GM23338 (cell line): ENCODE data around the gene SOS2. TPM values are rescaled to one million over a fixed set of nuclear protein-coding genes. Genes with fewer than 3 reads are reported as not detected.

Experiments
- ATAC-seq: fragments of 200-7000 bp; cut with Tn5 transposase; 3 replicates; pipeline ENCODE4 v1.9.1; 2020
- DNase-seq: peaks from one replicate; pipeline ENCODE4 v3.0.0-alpha.2; 2015; ENCODE audit warnings: low spot score
- H2AFZ ChIP-seq: fragments of 200-600 bp; sonication (generic); 2 replicates; pipeline ENCODE4 v1.8.0; 2016; ENCODE audit warnings: antibody characterized with exemption, mild to moderate bottlenecking, moderate library complexity
- H3F3A ChIP-seq: fragments of 200-600 bp; sonication (generic); replicated peaks from 2 replicates; pipeline ENCODE4 v1.8.0; 2017; ENCODE audit warnings: antibody characterized with exemption, mixed run types, low read depth
- H3K27ac ChIP-seq: fragments of 200-600 bp; sonication (generic); 2 replicates; pipeline ENCODE4 v1.6.1; 2016; ENCODE audit warnings: low read depth
- H3K27me3 ChIP-seq: fragments of 200-600 bp; sonication (generic); 2 replicates; pipeline ENCODE4 v1.8.0; 2016; ENCODE audit warnings: mild to moderate bottlenecking, mixed run types, moderate library complexity; ENCODE audit not compliant: insufficient read depth
- H3K36me3 ChIP-seq: fragments of 200-600 bp; sonication (generic); 2 replicates; pipeline ENCODE4 v1.8.0; 2016; ENCODE audit warnings: mild to moderate bottlenecking; ENCODE audit not compliant: insufficient read depth
- H3K4me1 ChIP-seq: fragments of 200-600 bp; sonication (generic); 2 replicates; pipeline ENCODE4 v1.8.0; 2016; ENCODE audit warnings: mild to moderate bottlenecking, moderate library complexity; ENCODE audit not compliant: insufficient read depth
- H3K4me2 ChIP-seq: fragments of 200-600 bp; sonication (generic); 2 replicates; pipeline ENCODE4 v1.7.1; 2017; ENCODE audit warnings: mixed run types
- H3K4me3 ChIP-seq: fragments of 200-600 bp; sonication (generic); 2 replicates; pipeline ENCODE4 v1.6.1; 2016; ENCODE audit warnings: mixed run types
- H3K79me2 ChIP-seq: fragments of 200-600 bp; sonication (generic); replicated peaks from 2 replicates; pipeline ENCODE4 v1.8.0; 2017; ENCODE audit warnings: mild to moderate bottlenecking; ENCODE audit not compliant: insufficient read depth
- H3K9me2 ChIP-seq: fragments of 200-600 bp; sonication (generic); 2 replicates; pipeline ENCODE4 v1.8.0; 2017; ENCODE audit not compliant: insufficient read depth
- H4K20me1 ChIP-seq: fragments of 200-600 bp; sonication (generic); replicated peaks from 2 replicates; pipeline ENCODE4 v1.8.0; 2017; ENCODE audit warnings: mild to moderate bottlenecking; ENCODE audit not compliant: insufficient read depth
- H3K27ac Mint-ChIP-seq: 2 replicates; pipeline ENCODE4 v1.8.0; 2020; ENCODE audit warnings: inconsistent platforms, mild to moderate bottlenecking, moderate library complexity, mixed read lengths
- H3K27me3 Mint-ChIP-seq: 3 replicates; pipeline ENCODE4 v1.8.0; 2022; ENCODE audit warnings: low read depth, mild to moderate bottlenecking, moderate library complexity, mixed read lengths, inconsistent platforms; ENCODE audit not compliant: insufficient read depth, poor library complexity
- H3K36me3 Mint-ChIP-seq: 3 replicates; pipeline ENCODE4 v1.8.0; 2021; ENCODE audit warnings: low read depth, mild to moderate bottlenecking, inconsistent platforms, moderate library complexity, mixed read lengths
- H3K4me1 Mint-ChIP-seq: 3 replicates; pipeline ENCODE4 v1.8.0; 2020; ENCODE audit warnings: mild to moderate bottlenecking, inconsistent platforms, mixed read lengths
- H3K4me3 Mint-ChIP-seq: 3 replicates; pipeline ENCODE4 v1.8.0; 2021; ENCODE audit warnings: moderate library complexity, mild to moderate bottlenecking, inconsistent platforms, mixed read lengths
- H3K9me3 Mint-ChIP-seq: 3 replicates; pipeline ENCODE4 v1.8.0; 2020; ENCODE audit warnings: moderate library complexity, mild to moderate bottlenecking, inconsistent platforms, mixed read lengths
- STAT1 ChIP-seq: IDR thresholded peaks from one replicate; pipeline ENCODE4 v1.6.1; 2016; ENCODE audit warnings: antibody characterized with exemption; ENCODE audit not compliant: unreplicated experiment
- polyA plus RNA-seq: library from polyadenylated mRNA; unstranded; fragments of >200 nt; fragmentation: Nextera tagmentation; extraction: Ambion mirVana; gene quantifications from 2 replicates; pipeline ENCODE4 v1.2.1, GENCODE V29; 2016
- total RNA-seq: library from RNA; depleted of rRNA; stranded (reverse); fragments of >200 nt; shearing (Covaris generic); gene quantifications from 2 replicates; pipeline ENCODE4 v1.2.3, GENCODE V29; 2014
- TF ChIP-seq, protein P1 (sequence below): fragments of 250-450 bp; sonication (Bioruptor Pico); IDR thresholded peaks from 2 replicates; pipeline ENCODE4 v1.5.0; 2020; ENCODE audit warnings: mild to moderate bottlenecking, moderate library complexity
- TF ChIP-seq, protein P2 (sequence below), 2 experiments: fragments of 200-600 bp in 1 of 2; sonication (generic) in 1 of 2; conservative IDR thresholded peaks; 2 replicates each; pipeline versions ENCODE4 v1.5.1 to v1.6.1; 2016 to 2017; ENCODE audit warnings: antibody characterized with exemption in 2 of 2, low read depth in 2 of 2, mild to moderate bottlenecking in 2 of 2, moderate library complexity in 1 of 2

Gene SOS2
- total and polyA plus RNA-seq, 2 experiments from 2014 or later, result 3.5 to 11.4 TPM

DNA sequence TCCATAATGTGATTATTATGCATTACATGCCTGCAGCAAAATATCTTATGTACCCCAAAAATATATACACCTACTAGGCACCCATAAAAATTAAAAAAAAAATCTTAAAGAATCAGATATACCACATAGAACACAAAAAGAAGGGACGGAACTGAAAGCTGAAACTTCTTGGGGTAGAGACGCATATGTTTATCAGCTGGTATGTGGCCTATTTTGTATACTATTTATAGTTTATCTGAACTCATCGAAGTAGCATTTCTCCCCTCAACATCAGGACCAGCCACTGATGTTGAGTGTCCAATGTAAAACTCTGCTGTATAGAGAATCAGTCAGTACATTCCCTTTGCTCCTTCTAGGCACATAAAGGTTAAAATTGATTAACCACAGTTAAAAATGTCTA lies 22.9 kb upstream of the SOS2 start:
- no peak for DNase-seq
- ATAC-seq, result no peak
- Histone ChIP-seq H3K79me2 (no peaks in the 10 kb centered on the region), H3K4me1 (no peaks in the 10 kb centered on the region), H3K27me3 (no peaks in the 10 kb centered on the region), H3K4me2 (no peak overlapping the region), H3K27ac (no peak overlapping the region), H3K4me3 (no peak overlapping the region), H3K36me3 (no peaks in the 10 kb centered on the region; the same call in 1 of the 2 replicates), H3K9me2 (no peaks in the 10 kb centered on the region), H3F3A (no peaks in the 10 kb centered on the region), H4K20me1 (no peaks in the 10 kb centered on the region), H2AFZ (no peak overlapping the region)
- H3K27ac Mint-ChIP-seq, result no peak overlapping the region
- peaks cover 12% of the 10 kb centered on the region for H3K36me3 Mint-ChIP-seq
- H3K9me3 Mint-ChIP-seq, result no peaks in the 10 kb centered on the region
- TF ChIP-seq, protein P1, sequence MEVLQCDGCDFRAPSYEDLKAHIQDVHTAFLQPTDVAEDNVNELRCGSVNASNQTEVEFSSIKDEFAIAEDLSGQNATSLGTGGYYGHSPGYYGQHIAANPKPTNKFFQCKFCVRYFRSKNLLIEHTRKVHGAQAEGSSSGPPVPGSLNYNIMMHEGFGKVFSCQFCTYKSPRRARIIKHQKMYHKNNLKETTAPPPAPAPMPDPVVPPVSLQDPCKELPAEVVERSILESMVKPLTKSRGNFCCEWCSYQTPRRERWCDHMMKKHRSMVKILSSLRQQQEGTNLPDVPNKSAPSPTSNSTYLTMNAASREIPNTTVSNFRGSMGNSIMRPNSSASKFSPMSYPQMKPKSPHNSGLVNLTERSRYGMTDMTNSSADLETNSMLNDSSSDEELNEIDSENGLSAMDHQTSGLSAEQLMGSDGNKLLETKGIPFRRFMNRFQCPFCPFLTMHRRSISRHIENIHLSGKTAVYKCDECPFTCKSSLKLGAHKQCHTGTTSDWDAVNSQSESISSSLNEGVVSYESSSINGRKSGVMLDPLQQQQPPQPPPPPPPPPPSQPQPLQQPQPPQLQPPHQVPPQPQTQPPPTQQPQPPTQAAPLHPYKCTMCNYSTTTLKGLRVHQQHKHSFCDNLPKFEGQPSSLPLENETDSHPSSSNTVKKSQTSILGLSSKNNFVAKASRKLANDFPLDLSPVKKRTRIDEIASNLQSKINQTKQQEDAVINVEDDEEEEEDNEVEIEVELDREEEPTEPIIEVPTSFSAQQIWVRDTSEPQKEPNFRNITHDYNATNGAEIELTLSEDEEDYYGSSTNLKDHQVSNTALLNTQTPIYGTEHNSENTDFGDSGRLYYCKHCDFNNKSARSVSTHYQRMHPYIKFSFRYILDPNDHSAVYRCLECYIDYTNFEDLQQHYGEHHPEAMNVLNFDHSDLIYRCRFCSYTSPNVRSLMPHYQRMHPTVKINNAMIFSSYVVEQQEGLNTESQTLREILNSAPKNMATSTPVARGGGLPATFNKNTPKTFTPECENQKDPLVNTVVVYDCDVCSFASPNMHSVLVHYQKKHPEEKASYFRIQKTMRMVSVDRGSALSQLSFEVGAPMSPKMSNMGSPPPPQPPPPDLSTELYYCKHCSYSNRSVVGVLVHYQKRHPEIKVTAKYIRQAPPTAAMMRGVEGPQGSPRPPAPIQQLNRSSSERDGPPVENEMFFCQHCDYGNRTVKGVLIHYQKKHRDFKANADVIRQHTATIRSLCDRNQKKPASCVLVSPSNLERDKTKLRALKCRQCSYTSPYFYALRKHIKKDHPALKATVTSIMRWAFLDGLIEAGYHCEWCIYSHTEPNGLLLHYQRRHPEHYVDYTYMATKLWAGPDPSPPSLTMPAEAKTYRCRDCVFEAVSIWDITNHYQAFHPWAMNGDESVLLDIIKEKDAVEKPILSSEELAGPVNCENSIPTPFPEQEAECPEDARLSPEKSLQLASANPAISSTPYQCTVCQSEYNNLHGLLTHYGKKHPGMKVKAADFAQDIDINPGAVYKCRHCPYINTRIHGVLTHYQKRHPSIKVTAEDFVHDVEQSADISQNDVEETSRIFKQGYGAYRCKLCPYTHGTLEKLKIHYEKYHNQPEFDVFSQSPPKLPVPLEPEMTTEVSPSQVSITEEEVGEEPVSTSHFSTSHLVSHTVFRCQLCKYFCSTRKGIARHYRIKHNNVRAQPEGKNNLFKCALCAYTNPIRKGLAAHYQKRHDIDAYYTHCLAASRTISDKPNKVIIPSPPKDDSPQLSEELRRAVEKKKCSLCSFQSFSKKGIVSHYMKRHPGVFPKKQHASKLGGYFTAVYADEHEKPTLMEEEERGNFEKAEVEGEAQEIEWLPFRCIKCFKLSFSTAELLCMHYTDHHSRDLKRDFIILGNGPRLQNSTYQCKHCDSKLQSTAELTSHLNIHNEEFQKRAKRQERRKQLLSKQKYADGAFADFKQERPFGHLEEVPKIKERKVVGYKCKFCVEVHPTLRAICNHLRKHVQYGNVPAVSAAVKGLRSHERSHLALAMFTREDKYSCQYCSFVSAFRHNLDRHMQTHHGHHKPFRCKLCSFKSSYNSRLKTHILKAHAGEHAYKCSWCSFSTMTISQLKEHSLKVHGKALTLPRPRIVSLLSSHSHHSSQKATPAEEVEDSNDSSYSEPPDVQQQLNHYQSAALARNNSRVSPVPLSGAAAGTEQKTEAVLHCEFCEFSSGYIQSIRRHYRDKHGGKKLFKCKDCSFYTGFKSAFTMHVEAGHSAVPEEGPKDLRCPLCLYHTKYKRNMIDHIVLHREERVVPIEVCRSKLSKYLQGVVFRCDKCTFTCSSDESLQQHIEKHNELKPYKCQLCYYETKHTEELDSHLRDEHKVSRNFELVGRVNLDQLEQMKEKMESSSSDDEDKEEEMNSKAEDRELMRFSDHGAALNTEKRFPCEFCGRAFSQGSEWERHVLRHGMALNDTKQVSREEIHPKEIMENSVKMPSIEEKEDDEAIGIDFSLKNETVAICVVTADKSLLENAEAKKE, result no peak
- TF ChIP-seq STAT1, result no peak
- TF ChIP-seq, protein P2, sequence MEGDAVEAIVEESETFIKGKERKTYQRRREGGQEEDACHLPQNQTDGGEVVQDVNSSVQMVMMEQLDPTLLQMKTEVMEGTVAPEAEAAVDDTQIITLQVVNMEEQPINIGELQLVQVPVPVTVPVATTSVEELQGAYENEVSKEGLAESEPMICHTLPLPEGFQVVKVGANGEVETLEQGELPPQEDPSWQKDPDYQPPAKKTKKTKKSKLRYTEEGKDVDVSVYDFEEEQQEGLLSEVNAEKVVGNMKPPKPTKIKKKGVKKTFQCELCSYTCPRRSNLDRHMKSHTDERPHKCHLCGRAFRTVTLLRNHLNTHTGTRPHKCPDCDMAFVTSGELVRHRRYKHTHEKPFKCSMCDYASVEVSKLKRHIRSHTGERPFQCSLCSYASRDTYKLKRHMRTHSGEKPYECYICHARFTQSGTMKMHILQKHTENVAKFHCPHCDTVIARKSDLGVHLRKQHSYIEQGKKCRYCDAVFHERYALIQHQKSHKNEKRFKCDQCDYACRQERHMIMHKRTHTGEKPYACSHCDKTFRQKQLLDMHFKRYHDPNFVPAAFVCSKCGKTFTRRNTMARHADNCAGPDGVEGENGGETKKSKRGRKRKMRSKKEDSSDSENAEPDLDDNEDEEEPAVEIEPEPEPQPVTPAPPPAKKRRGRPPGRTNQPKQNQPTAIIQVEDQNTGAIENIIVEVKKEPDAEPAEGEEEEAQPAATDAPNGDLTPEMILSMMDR (conservative IDR thresholded peaks at IDR 0.05; ENCODE audit: low read depth in 2 of 2), result no peak
- no peaks in the 10 kb centered on the region for H3K4me1 Mint-ChIP-seq
- H3K4me3 Mint-ChIP-seq, result no peak overlapping the region
- no peaks in the 10 kb centered on the region for H3K27me3 Mint-ChIP-seq
